Measurements from ENCODE around the gene UBR1. TPM values are rescaled to one million over a fixed set of nuclear protein-coding genes. Genes with fewer than 3 reads are reported as not detected.

The UBR1 gene
- total RNA-seq, 1 experiment from 2014 or later: 23.2 TPM

DNA sequence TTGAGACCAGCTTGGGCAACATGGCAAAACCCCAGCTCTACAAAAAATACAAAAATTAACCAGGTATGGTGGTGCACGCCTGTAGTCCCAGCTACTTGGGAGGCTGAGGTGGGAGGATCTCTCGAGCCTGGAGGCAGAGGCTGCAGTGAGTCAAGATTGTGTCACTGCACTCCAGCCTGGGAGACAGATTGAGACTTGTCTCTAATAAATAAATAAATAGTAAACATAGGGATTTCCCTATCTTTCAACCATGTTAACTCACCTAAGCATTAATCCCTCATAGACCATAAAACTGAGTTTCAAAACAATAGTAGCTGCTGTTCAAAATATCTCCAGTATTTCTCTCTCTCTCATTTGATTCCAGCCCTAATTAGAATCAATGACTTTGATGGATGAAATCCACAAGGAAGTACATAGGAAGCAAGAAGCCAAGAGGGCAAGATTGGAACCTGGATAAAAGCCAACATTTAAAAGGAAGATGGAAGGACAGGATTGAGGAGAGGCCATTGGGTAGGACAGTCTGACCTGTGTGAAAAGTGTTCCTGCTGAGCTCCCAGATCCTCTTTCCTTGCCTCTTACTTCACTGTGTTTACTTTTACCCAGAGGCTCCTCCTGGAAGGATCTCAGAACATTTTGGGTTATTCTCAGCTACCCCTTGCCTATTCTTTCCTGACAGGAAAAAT, 172.9 kb downstream of the UBR1 start:
- POLR2A ChIA-PET: interaction anchor here (0.8 kb wide), 1 partner anchor 175 kb away, joined by 3 read pairs; no protein-coding TSS in a partner anchor
- Histone ChIP-seq H3K36me3 (ENCODE audit: control insufficient read depth, insufficient read depth, low read length) (no peaks in the 10 kb centered on the region), H3K27me3 (ENCODE audit: control insufficient read depth, insufficient read depth, low read length) (no peaks in the 10 kb centered on the region), H3K4me1 (ENCODE audit: control insufficient read depth, insufficient read depth, low read length) (no peaks in the 10 kb centered on the region), H3K4me3 (ENCODE audit: low read depth in 2 of 2, low read length in 2 of 2) (no peak overlapping the region), H3K9me3 (ENCODE audit: control insufficient read depth, insufficient read depth, low read depth, low read length) (no peaks in the 10 kb centered on the region), H3K27ac (ENCODE audit: low read length) (no peak overlapping the region)
- TF ChIP-seq TCF7L2 (IDR thresholded peaks at IDR 0.05; ENCODE audit: low read depth, low read length): no peak
- intact Hi-C loops (cut with micrococcal nuclease; ENCODE audit: unreplicated experiment) (no loop called here), in situ Hi-C loops (cut with HindIII; ENCODE audit: low pct_unique_long_range_greater_than_20kb, low sequenced_read_pairs) (no loop called here)
- ATAC-seq (peak; percentile 60; the same call in 1 of the 2 replicates), DNase-seq (ENCODE audit: low read depth, low spot score) (no peak)
- no TSS peak for BruUV-seq (replicated peaks)
- CTCF ChIA-PET: interaction anchor here (0.6 kb wide), 2 partner anchors 129 to 750 kb away, joined by 4 read pairs; no protein-coding TSS in a partner anchor

DNA sequence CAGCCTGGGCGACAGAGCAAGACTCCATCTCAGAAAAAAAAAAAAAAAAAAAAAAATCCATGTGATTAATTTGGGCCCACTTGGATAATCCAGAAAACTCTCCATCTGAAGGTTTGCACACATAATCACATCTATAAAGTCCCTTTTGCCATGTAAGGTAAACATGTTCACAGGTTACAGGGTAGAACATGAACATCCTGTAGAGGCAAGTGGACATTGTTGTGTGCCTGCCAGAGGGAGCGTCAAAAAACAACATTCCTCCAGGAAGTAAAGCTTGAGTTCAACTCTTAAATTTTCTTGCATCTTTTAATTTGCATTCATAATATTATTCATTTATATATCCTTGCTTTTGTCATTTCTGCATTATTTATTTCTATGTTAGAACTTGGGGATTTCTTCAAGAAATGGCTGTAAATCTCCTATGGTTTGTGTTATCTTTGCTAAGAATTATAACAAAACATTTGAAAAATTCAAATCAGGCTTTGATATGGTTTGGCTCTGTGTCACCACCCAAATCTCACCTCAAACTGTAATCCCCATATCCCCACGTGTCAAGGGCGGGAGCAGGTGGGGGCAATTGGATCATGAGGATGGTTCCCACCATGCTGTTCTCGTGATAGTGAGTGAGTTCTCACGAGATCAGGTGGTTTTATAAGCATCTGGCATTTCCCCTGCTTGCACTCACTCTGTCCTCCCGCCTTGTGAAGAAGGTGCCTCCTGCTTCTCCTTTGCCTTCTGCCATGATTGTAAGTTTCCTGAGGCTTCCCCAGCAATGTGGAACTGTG, 173.9 kb downstream of the UBR1 start:
- ChIA-PET POLR2A (no interaction called here), CTCF (no interaction called here)
- Histone ChIP-seq H3K27ac (ENCODE audit: low read length) (no peak overlapping the region), H3K9me3 (ENCODE audit: control insufficient read depth, insufficient read depth, low read depth, low read length) (no peaks in the 10 kb centered on the region), H3K27me3 (ENCODE audit: control insufficient read depth, insufficient read depth, low read length) (no peaks in the 10 kb centered on the region), H3K4me3 (ENCODE audit: low read depth in 2 of 2, low read length in 2 of 2) (no peak overlapping the region), H3K4me1 (ENCODE audit: control insufficient read depth, insufficient read depth, low read length) (no peaks in the 10 kb centered on the region), H3K36me3 (ENCODE audit: control insufficient read depth, insufficient read depth, low read length) (no peaks in the 10 kb centered on the region)
- TF ChIP-seq SIN3A (IDR thresholded peaks at IDR 0.05; ENCODE audit: borderline replicate concordance, insufficient read depth, low read depth, low read length) (no peak), POLR2AphosphoS5 (IDR thresholded peaks at IDR 0.05; ENCODE audit: low read depth, low read length) (no peak), TCF7L2 (IDR thresholded peaks at IDR 0.05; ENCODE audit: low read depth, low read length) (no peak)
- TF ChIP-seq, protein P1, sequence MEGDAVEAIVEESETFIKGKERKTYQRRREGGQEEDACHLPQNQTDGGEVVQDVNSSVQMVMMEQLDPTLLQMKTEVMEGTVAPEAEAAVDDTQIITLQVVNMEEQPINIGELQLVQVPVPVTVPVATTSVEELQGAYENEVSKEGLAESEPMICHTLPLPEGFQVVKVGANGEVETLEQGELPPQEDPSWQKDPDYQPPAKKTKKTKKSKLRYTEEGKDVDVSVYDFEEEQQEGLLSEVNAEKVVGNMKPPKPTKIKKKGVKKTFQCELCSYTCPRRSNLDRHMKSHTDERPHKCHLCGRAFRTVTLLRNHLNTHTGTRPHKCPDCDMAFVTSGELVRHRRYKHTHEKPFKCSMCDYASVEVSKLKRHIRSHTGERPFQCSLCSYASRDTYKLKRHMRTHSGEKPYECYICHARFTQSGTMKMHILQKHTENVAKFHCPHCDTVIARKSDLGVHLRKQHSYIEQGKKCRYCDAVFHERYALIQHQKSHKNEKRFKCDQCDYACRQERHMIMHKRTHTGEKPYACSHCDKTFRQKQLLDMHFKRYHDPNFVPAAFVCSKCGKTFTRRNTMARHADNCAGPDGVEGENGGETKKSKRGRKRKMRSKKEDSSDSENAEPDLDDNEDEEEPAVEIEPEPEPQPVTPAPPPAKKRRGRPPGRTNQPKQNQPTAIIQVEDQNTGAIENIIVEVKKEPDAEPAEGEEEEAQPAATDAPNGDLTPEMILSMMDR (IDR thresholded peaks at IDR 0.05): no peak
- TF ChIP-seq, protein P2, sequence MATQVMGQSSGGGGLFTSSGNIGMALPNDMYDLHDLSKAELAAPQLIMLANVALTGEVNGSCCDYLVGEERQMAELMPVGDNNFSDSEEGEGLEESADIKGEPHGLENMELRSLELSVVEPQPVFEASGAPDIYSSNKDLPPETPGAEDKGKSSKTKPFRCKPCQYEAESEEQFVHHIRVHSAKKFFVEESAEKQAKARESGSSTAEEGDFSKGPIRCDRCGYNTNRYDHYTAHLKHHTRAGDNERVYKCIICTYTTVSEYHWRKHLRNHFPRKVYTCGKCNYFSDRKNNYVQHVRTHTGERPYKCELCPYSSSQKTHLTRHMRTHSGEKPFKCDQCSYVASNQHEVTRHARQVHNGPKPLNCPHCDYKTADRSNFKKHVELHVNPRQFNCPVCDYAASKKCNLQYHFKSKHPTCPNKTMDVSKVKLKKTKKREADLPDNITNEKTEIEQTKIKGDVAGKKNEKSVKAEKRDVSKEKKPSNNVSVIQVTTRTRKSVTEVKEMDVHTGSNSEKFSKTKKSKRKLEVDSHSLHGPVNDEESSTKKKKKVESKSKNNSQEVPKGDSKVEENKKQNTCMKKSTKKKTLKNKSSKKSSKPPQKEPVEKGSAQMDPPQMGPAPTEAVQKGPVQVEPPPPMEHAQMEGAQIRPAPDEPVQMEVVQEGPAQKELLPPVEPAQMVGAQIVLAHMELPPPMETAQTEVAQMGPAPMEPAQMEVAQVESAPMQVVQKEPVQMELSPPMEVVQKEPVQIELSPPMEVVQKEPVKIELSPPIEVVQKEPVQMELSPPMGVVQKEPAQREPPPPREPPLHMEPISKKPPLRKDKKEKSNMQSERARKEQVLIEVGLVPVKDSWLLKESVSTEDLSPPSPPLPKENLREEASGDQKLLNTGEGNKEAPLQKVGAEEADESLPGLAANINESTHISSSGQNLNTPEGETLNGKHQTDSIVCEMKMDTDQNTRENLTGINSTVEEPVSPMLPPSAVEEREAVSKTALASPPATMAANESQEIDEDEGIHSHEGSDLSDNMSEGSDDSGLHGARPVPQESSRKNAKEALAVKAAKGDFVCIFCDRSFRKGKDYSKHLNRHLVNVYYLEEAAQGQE (IDR thresholded peaks at IDR 0.05; ENCODE audit: insufficient read depth in 1 of 2, low read depth in 2 of 2, low read length in 1 of 2): no peak
- in situ Hi-C loops (cut with HindIII; ENCODE audit: low pct_unique_long_range_greater_than_20kb, low sequenced_read_pairs): no loop called here
- BruUV-seq (replicated peaks): no TSS peak
- intact Hi-C loops (cut with micrococcal nuclease; ENCODE audit: unreplicated experiment): no loop called here
- no peak for ATAC-seq
- DNase-seq (ENCODE audit: low read depth, low spot score): no peak
